Stimulated activated CD8-positive, alpha-beta memory T cell treated with anti-CD3 and anti-CD28 coated beads, Interleukin-12 subunit alpha, Interleukin-12 subunit beta, amount 100 ng/mL, for 1 hour (primary cell): ENCODE data around the gene TSPYL2.

ENCODE experiments used
- DNase-seq: peaks from one replicate; pipeline ENCODE4 v3.0.0-alpha.2; 2020; ENCODE audit warnings: low read depth

TSPYL2 gene

DNA sequence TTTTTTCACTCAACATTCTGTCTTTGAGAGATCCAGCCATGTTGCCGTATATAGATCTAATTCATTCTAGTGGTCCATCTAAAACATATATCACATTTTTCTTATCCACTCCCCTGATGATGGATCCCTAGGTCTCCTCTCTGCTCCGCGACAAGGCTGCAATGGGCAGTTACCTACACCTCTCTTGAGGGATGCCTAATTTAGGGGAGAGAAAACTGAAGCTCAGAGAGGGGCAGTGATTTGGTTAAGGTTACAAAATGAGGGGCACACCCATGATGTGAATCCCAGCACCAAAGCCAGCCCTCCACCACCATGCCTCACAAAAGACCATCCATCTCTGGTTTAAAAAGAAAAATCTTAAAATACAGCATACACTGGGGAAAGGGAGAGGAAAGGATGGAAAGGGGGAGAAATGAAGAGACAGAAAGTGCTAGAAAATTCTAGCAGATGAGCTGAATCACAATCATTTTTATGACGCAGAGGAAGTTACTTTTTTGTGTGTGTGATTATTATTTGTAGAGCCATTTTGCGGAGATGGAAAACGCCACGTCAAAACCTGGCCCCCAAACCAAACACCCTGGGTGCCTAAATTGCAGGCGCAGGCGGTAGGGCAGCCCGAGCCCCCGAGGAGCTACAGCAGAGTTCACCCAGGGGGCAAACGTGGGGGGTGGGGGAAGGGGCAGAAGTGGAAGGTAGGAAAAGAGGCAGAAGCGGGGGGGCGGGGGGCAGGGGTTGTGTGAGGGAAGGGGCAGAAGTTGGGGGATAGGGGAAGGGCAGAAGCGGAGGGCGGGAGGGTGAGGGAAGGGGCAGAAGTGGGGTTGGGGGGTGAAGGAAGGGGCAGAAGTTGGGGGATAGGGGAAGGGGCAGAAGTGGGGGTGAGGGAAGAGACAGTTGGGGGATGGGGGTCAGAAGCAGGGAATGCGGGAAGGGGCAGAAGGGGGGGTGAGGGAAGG is 1.3 kb upstream of the TSPYL2 start:
- no peak for DNase-seq

GRCh38 chrX:53082773-53083616 is 828 bp downstream of the TSPYL2 start:
- no peak for DNase-seq

DNA sequence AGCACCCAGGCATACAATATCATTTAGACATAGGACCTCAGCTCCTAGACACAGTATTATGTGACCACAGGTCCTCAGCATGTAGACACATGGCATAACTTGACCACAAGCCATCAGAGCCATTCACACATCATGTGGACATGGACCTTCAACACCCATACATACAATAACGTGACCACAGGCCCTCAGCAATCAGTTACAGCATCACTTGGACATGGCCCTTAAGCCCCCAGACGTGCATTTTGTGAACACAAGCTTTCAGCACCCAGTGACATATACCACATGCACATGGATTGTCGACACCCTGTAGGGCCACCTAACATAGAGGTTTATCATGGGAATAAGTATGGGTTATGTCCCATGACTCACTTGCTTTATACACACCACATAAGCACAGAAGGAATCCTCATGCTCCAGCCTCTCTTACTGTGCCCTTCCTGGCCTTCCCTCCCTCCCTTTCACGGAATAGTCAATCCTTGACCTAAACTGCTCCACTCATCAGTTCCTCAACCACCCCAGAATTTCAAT is 1.9 kb downstream of the TSPYL2 start:
- no peak for DNase-seq

- DNase-seq, result no peak
These were observed 2.7 kb downstream of the TSPYL2 start for GRCh38 chrX:53084863-53085262.

GRCh38 chrX:53085661-53086229 is 3.6 kb downstream of the TSPYL2 start:
- no peak for DNase-seq

DNA sequence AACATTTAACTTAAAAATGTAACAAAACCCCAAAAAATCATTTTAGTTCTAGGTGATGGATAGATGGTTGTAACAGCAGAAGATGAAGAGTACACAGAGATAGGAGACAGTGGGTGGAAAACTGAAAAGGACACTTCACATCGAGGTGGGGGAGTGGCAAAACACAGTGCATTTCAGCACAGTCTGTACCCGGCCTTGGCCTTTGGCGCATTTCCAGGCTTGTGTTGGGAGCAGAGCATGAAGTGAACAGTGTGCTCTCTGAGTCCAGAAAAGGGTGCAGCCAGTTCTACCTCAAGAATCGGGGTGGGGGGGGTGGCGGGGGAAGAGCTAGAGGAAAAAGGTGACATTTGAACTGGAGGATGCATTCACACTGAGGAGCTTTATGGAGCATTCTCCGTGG is 4.3 kb downstream of the TSPYL2 start:
- no peak for DNase-seq

GRCh38 chrX:53087388-53087831 is 5.2 kb downstream of the TSPYL2 start:
- DNase-seq, result no peak

- peak; percentile 65 for DNase-seq
These were observed 6.2 kb downstream of the TSPYL2 start for GRCh38 chrX:53088136-53088974.

GRCh38 chrX:53089224-53089842 is 7.2 kb downstream of the TSPYL2 start:
- DNase-seq, result no peak

- DNase-seq, result no peak
These were observed 7.8 kb downstream of the TSPYL2 start for GRCh38 chrX:53089925-53090324.

- DNase-seq, result no peak
These were observed 9.2 kb downstream of the TSPYL2 start for GRCh38 chrX:53091354-53091753.

DNA sequence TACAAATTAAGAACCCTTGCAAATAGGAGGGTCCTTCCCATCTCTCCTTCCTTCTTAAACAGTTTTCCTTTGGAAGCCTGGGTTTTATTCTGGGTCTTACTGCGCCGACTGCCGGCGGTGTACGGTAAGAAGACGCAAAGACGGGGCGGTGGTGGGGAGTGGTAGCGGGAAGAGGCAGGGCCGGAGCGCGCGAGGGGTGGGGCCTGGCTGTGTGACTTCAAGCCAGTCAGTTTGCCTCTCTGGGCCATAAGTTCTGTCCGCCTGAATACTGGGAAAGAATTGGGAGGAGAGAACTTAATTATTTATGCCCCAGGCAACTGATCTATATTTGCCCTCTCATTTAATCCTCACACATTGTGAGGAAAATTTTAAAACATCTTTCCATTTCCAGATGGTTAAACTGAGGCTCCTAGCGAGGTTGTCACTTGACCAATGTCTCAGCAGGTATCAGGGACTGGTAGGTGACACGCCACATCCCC is 11.0 kb downstream of the TSPYL2 start:
- peak; percentile 57 for DNase-seq

DNA sequence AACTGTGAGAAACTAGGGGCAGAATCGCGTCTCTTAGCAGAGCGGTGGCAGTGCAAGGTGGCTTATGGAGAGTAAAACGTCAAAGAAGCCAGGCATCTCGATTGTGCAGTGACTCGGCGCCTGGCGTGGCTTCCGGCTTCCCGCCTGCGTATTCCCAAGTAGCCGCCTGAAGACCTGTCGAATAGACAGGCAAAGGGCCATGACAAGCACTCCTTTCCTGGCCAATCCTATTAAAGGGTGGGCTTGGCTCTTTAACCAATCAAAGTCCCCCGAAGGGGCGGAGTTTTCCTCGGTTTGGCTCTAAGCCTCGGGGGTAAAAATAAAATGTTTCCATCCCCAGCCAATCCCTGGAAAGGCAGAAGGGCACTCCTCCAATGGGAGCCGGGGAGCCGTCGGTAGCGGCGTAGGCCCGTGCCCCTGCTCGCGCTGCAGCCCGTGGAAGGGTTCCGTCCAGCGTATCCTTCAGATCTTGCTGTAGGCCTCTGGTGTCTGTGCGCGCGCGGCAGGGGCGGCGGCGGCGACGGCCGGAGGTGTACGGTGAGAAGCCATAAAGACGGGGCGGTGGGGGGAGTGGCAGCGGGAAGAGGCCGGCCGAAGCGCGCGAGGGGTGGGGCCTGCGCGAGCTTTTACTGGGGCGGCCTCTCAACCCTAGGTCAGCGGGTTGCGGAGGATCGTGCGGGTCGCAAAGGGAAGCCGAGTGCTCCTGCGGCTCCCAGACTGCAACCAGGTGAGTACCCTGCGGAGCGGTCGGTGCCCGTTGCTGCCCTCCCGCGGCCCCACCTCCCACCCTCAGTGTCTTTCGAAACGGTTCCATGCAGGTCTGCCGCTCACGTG is 11.8 kb downstream of the TSPYL2 start, which contains the start of gene KANTR:
TSS of gene KANTR (plus strand) at position 395 of the 834 bp plus-strand sequence. CDS start 30,131 bp downstream, outside the sequence.
- peak; percentile 62 for DNase-seq

- DNase-seq, result no peak
These were observed 12.4 kb downstream of the TSPYL2 start for GRCh38 chrX:53094582-53094905.

GRCh38 chrX:53095796-53096195 is 13.6 kb downstream of the TSPYL2 start:
- DNase-seq, result no peak

GRCh38 chrX:53114864-53115549 is 32.8 kb downstream of the TSPYL2 start:
- no peak for DNase-seq

GRCh38 chrX:53115550-53115874 is 33.3 kb downstream of the TSPYL2 start:
- no peak for DNase-seq

DNA sequence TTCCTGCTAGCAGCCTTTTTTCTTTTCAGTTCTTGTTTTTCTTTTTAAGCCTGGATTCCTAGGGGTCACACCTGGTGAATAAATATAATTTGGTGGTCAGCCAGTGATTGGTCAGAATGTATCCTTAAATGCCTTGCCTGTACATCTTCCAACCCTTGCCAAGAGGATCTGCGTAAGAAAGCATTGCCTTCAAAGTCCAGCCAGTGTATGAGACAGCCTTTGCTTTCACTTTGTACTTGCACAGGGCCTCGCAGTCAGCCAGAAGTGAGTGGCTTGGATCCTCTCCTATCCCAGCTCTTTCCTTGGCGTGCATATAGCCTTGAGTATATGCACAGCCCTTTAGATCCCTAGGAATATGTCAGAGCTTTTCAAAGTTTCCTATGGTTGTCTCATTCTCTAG is 33.9 kb downstream of the TSPYL2 start:
- DNase-seq, result no peak

GRCh38 chrX:53122013-53122412 is 39.8 kb downstream of the TSPYL2 start:
- no peak for DNase-seq
